NCI-H510A (cell line): ENCODE results near the gene NTRK3.

ENCODE experiments used
- DNase-seq: peaks from one replicate; lab custom pipeline; 2025; lab: John Stamatoyannopoulos, UW

NTRK3 gene

GRCh38 chr15:88028024-88028423 lies 228.5 kb downstream of the NTRK3 start:
- no peak for DNase-seq

GRCh38 chr15:88023914-88024313 lies 232.6 kb downstream of the NTRK3 start:
- no peak for DNase-seq

GRCh38 chr15:88022716-88023115 lies 233.8 kb downstream of the NTRK3 start:
- DNase-seq: no peak

GRCh38 chr15:88021601-88022000 lies 234.9 kb downstream of the NTRK3 start:
- DNase-seq: no peak

- no peak for DNase-seq
Observed at GRCh38 chr15:88020806-88021205, 235.7 kb downstream of the NTRK3 start.

- no peak for DNase-seq
Observed at GRCh38 chr15:88019656-88020055, 236.9 kb downstream of the NTRK3 start.

- no peak for DNase-seq
Observed at GRCh38 chr15:88018869-88019641, 237.5 kb downstream of the NTRK3 start.

GRCh38 chr15:88017753-88018152 lies 238.8 kb downstream of the NTRK3 start:
- DNase-seq: no peak

GRCh38 chr15:88016406-88016805 lies 240.1 kb downstream of the NTRK3 start:
- no peak for DNase-seq

- DNase-seq: no peak
Observed at GRCh38 chr15:88015228-88015860, 241.2 kb downstream of the NTRK3 start.

GRCh38 chr15:88014454-88015160 lies 241.9 kb downstream of the NTRK3 start:
- no peak for DNase-seq

- no peak for DNase-seq
Observed at GRCh38 chr15:88013111-88013510, 243.4 kb downstream of the NTRK3 start.

GRCh38 chr15:88012688-88013087 lies 243.9 kb downstream of the NTRK3 start:
- DNase-seq: no peak

- DNase-seq: no peak
Observed at GRCh38 chr15:88012233-88012632, 244.3 kb downstream of the NTRK3 start.

GRCh38 chr15:88011533-88011932 lies 245.0 kb downstream of the NTRK3 start:
- DNase-seq: no peak

- DNase-seq: no peak
Observed at GRCh38 chr15:88006146-88006545, 250.4 kb downstream of the NTRK3 start.

GRCh38 chr15:88004399-88004798 lies 252.1 kb downstream of the NTRK3 start:
- no peak for DNase-seq

- DNase-seq: no peak
Observed at GRCh38 chr15:88003541-88004327, 252.8 kb downstream of the NTRK3 start.

GRCh38 chr15:88002706-88003105 lies 253.8 kb downstream of the NTRK3 start:
- no peak for DNase-seq

- DNase-seq: no peak
Observed at GRCh38 chr15:87998630-87999029, 257.9 kb downstream of the NTRK3 start.

- no peak for DNase-seq
Observed at GRCh38 chr15:87986776-87987175, 269.8 kb downstream of the NTRK3 start.

- no peak for DNase-seq
Observed at GRCh38 chr15:87985451-87985850, 271.1 kb downstream of the NTRK3 start.
